HepG2 (cell line): Measurements from ENCODE around the gene FNDC3B. TPM values are rescaled to one million over a fixed set of nuclear protein-coding genes. Genes with fewer than 3 reads are reported as not detected.
A peak's percentile ranks its signal among the peaks of the same experiment; 100 is the strongest.

Source experiments
- ATAC-seq: fragments of 200-7000 bp; cut with Tn5 transposase; 3 replicates; pipeline ENCODE4 v1.9.1; 2020; ENCODE audit warnings: mild to moderate bottlenecking, moderate library complexity
- BruUV-seq: library from RNA; stranded (reverse); fragments of 400-500 nt; replicated peaks from 2 replicates; lab custom pipeline; 2021; lab: Mats Ljungman, UMichigan
- CTCF ChIA-PET: fragments of 300-600 bp; formaldehyde crosslinking; extraction: SDS; loops from one replicate; lab custom pipeline; 2021; ENCODE audit warnings: low total read pairs, inconsistent platforms, low intra/inter-chr PET ratio; lab: Yijun Ruan, JAX
- POLR2A ChIA-PET: fragments of 350-600 bp; sonication (Branson Sonifier 250); formaldehyde crosslinking; loops from one replicate; lab custom pipeline; 2020; ENCODE audit warnings: antibody characterized with exemption, inconsistent platforms; lab: Yijun Ruan, JAX
- DNase-seq: peaks from one replicate; pipeline ENCODE4 v3.0.0-alpha.2; 2015; ENCODE audit warnings: low spot score
- FAIRE-seq: peaks from 3 replicates; lab custom pipeline; 2011; peaks lifted over from hg19 to GRCh38; lab: Jason Lieb, UNC
- H2AFZ ChIP-seq: one replicate; pipeline ENCODE4 v1.6.1; 2011; ENCODE audit warnings: low read length, inconsistent platforms
- H3K27ac ChIP-seq: fragments of 300-600 bp; 3 replicates; pipeline ENCODE4 v1.8.0; 2011; ENCODE audit warnings: mixed run types, mild to moderate bottlenecking, mixed read lengths, low read length, inconsistent platforms; ENCODE audit not compliant: insufficient read depth; ENCODE audit errors: extremely low read length
- H3K27me3 ChIP-seq, 2 experiments: fragments of 200-600 bp in 1 of 2; 2 replicates in 1 of 2; 3 replicates in 1 of 2; pipeline versions ENCODE4 v1.6.0 to v1.8.0; 2011; ENCODE audit warnings: low read length in 2 of 2, mild to moderate bottlenecking in 2 of 2, moderate library complexity in 2 of 2, inconsistent platforms in 1 of 2; ENCODE audit not compliant: insufficient read depth in 2 of 2, control insufficient read depth in 1 of 2
- H3K36me3 ChIP-seq, 2 experiments: fragments of 200-600 bp in 1 of 2; replicated peaks in 1 of 2; 2 replicates in 1 of 2; 3 replicates in 1 of 2; pipeline versions ENCODE4 v1.5.1 to v1.8.0; 2011; ENCODE audit warnings: low read length in 2 of 2, inconsistent platforms in 1 of 2; ENCODE audit not compliant: insufficient read depth in 2 of 2, control insufficient read depth in 1 of 2
- H3K4me1 ChIP-seq: 2 replicates; pipeline ENCODE4 v1.5.1; 2012; ENCODE audit warnings: low read length, inconsistent platforms; ENCODE audit not compliant: insufficient read depth
- H3K4me2 ChIP-seq: 2 replicates; pipeline ENCODE4 v1.6.0; 2011; ENCODE audit warnings: low read depth, low read length, inconsistent platforms
- H3K4me3 ChIP-seq, 3 experiments: fragments of 200-600 bp in 1 of 3; sonication (generic), shearing (Covaris generic) in 1 of 3; replicated peaks in 1 of 3; 2 replicates each; pipeline ENCODE4 v1.5.1; 2011 to 2016; ENCODE audit warnings: low read length in 3 of 3, inconsistent platforms in 2 of 3, low read depth in 2 of 3, mild to moderate bottlenecking in 2 of 3, control low read depth in 1 of 3, mixed read lengths in 1 of 3; ENCODE audit not compliant: insufficient read depth in 1 of 3
- H3K79me2 ChIP-seq: one replicate; pipeline ENCODE4 v1.6.1; 2011; ENCODE audit warnings: low read length, inconsistent platforms; ENCODE audit not compliant: insufficient read depth
- H3K9ac ChIP-seq: 2 replicates; pipeline ENCODE4 v1.6.0; 2011; ENCODE audit warnings: mild to moderate bottlenecking, low read depth, low read length, inconsistent platforms; ENCODE audit not compliant: insufficient read depth
- H3K9me3 ChIP-seq: 2 replicates; pipeline ENCODE4 v1.5.1; 2012; ENCODE audit warnings: mild to moderate bottlenecking, low read length
- H4K20me1 ChIP-seq: 2 replicates; pipeline ENCODE4 v1.6.0; 2011; ENCODE audit warnings: inconsistent platforms, mild to moderate bottlenecking, low read length, moderate library complexity; ENCODE audit not compliant: insufficient read depth
- POLR2A ChIP-seq, 2 experiments: IDR thresholded peaks; 2 replicates each; pipeline ENCODE4 v1.6.1; 2011; ENCODE audit warnings: low read depth in 2 of 2, low read length in 2 of 2, mild to moderate bottlenecking in 1 of 2, moderate library complexity in 1 of 2; ENCODE audit not compliant: insufficient read depth in 1 of 2
- RBM22 ChIP-seq: fragments of 200-400 bp; formaldehyde crosslinking; optimal IDR thresholded peaks from 2 replicates; pipeline ENCODE3; 2017; ENCODE audit warnings: mild to moderate bottlenecking, low read length, moderate library complexity
- YY1 ChIP-seq: IDR thresholded peaks from 2 replicates; pipeline ENCODE4 v1.6.1; 2011; ENCODE audit warnings: low read length, low read depth, moderate library complexity, mild to moderate bottlenecking; ENCODE audit not compliant: insufficient read depth, insufficient replicate concordance
- ZBTB33 ChIP-seq: sonication (generic); formaldehyde crosslinking; IDR thresholded peaks from 2 replicates; pipeline ENCODE4 v1.4.0; 2020; ENCODE audit warnings: missing genetic modification reagents
- ZFAT ChIP-seq: sonication (generic); formaldehyde crosslinking; conservative IDR thresholded peaks from 2 replicates; pipeline ENCODE4 v1.8.1; 2023; ENCODE audit warnings: missing genetic modification reagents, inconsistent platforms
- ZFP62 ChIP-seq: sonication (generic); formaldehyde crosslinking; IDR thresholded peaks from 2 replicates; pipeline ENCODE4 v1.4.0; 2020; ENCODE audit warnings: missing genetic modification reagents
- ZNF644 ChIP-seq: IDR thresholded peaks from 2 replicates; pipeline ENCODE4 v1.6.1; 2016; ENCODE audit warnings: low read depth
- WGBS: methylation state at CpG from one replicate; pipeline ENCODE4 v1.1.6; 2017; ENCODE audit warnings: low lambda C conversion rate; 5-methylcytosine and 5-hydroxymethylcytosine counted together
- in situ Hi-C: cut with HindIII; loops from 2 replicates; pipeline ENCODE4 v1.10.0; 2017; ENCODE audit warnings: low pct_unique_long_range_greater_than_20kb; ENCODE audit not compliant: extremely low pct_ligation_motif_present
- intact Hi-C: fragments of 100-400 bp; cut with micrococcal nuclease; formaldehyde crosslinking; loops from one replicate; pipeline ENCODE4 v1.10.0; 2022; ENCODE audit not compliant: unreplicated experiment
- polyA plus RNA-seq, 8 experiments: library from polyadenylated mRNA; depleted of rRNA in 3 of 8; stranded (reverse) in 7 of 8; unstranded in 1 of 8; fragments of >200 nt; fragmentation: Illumina TruSeq in 4 of 8; extraction: Trizol in 4 of 8; gene quantifications; 2 replicates each; pipeline versions ENCODE4 v1.2.1 to v1.2.3, GENCODE V29; 2011 to 2016; ENCODE audit warnings: low read depth in 4 of 8, missing spikeins in 1 of 8, mixed read lengths in 1 of 8; ENCODE audit not compliant: insufficient read depth in 1 of 8
- total RNA-seq, 5 experiments: library from RNA; depleted of rRNA; stranded (reverse); fragments of >200 nt; fragmentation: Illumina TruSeq; extraction: Trizol; gene quantifications; 2 replicates each; pipeline ENCODE4 v1.2.3, GENCODE V29; 2016; ENCODE audit warnings: low read depth in 1 of 5
- TF ChIP-seq, protein P1 (sequence below): sonication (generic); formaldehyde crosslinking; IDR thresholded peaks from 2 replicates; pipeline ENCODE4 v1.4.0; 2020; ENCODE audit warnings: missing genetic modification reagents, low read depth, mild to moderate bottlenecking, borderline replicate concordance

Gene FNDC3B
- total and polyA plus RNA-seq, 2 of the 13 experiments (the other 11 are each of a cell fraction or from before 2014, with no cell fraction given) = 74.8 to 103 TPM

DNA sequence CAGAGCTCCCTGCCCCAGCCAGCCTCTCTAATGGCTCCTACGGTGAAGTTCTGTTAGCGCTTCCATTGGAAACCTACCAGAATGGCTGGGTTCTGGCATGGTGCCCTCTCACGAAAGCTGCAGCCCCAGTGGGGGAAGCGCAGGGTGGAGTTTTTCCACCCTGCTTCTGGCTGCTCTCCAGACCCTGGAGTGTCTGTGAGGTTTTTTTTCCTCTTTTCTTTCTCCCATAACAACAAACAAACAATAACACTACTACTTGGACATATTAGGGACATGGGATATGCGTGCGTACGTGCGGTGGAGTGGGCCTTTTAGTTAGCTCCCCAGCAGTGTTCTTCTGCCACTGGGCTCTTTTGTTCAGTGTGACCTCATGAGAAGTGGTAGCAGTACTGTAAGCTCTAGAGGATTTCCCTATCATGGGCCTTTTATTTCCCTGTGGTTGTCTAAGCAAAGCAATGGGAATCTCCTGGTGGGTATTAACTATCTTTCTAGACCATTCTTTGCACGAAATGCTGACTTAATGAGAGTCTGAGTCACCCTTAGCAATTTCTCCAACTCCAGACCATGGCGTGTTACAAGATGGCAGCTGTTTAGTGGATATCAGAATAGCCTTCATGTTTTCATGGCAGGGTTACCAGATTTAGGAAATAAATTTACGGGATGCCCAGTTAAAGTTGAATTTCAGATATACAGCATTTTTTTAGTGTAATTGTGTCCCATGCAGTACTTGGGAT, 161.9 kb downstream of the FNDC3B start:
- ChIA-PET POLR2A (interaction anchor here (0.6 to 1.3 kb wide), 2 partner anchors 20 to 21 kb away, joined by 3 to 5 read pairs; no protein-coding TSS in a partner anchor), CTCF (no interaction called here)
- FAIRE-seq (no peak), ATAC-seq (no peak), DNase-seq (no peak)
- H3K79me2 ChIP-seq = peaks cover 93% of the 10 kb centered on the region
- 96% methylated on average over 11 of the region's 11 CpGs for WGBS
- no TSS peak for BruUV-seq
- H4K20me1 ChIP-seq = peaks cover 95% of the 10 kb centered on the region
- peaks cover 85% of the 10 kb centered on the region for H3K4me1 ChIP-seq
- no peak overlapping the region for H2AFZ ChIP-seq
- in situ Hi-C loops = no loop called here
- peak; percentile 91 for TF ChIP-seq RBM22
- 0 out of 2 replicates have a peak, but pooled peaks have one; percentile 28 for TF ChIP-seq ZNF644 (CRISPR knock-in tag)
- TF ChIP-seq POLR2A (IDR thresholded peaks at IDR 0.05; ENCODE audit: insufficient read depth in 1 of 2, low read depth in 2 of 2, low read length in 2 of 2) = 0 out of 4 replicates have a peak, but pooled peaks of 1 of the 2 experiments have one; percentile 9
- no peak for TF ChIP-seq YY1
- TF ChIP-seq ZBTB33 (CRISPR knock-in tag) = 0 out of 2 replicates have a peak, but pooled peaks have one; percentile 18
- TF ChIP-seq ZFP62 (CRISPR knock-in tag) = no peak
- TF ChIP-seq, protein P1, sequence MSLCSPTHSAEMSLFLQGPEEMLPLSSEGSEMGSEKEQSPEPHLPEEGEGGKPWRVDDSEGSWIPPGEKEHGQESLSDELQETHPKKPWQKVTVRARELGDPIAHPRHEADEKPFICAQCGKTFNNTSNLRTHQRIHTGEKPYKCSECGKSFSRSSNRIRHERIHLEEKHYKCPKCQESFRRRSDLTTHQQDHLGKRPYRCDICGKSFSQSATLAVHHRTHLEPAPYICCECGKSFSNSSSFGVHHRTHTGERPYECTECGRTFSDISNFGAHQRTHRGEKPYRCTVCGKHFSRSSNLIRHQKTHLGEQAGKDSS = 0 out of 2 replicates have a peak, but pooled peaks have one; percentile 31
- no peak for TF ChIP-seq ZFAT (CRISPR knock-in tag)
- intact Hi-C loops = no loop called here
- peaks cover 10 to 32% of the 10 kb centered on the region in 2 experiments for H3K36me3 ChIP-seq
- H3K4me3 ChIP-seq = no peak overlapping the region
- H3K9me3 ChIP-seq = no peaks in the 10 kb centered on the region
- H3K4me2 ChIP-seq = peak overlapping the region; percentile 25
- peak overlapping the region; percentile 39 for H3K27ac ChIP-seq
- no peaks in the 10 kb centered on the region for H3K27me3 ChIP-seq
- H3K9ac ChIP-seq = no peak overlapping the region
